ENCODE results near the gene KLK14.

KLK14 gene

GRCh38 chr19:51108066-51108804 is 25.5 kb upstream of the KLK14 start, which contains the start of gene CTU1:
Gene CTU1, minus strand, starts transcription at chr19:51108409. Its CDS starts 3,840 bp downstream, at chr19:51104569.
- H3K27ac ChIP-seq, result peak within 1 kb of the TSS; percentile 79
- TF ChIP-seq, protein P1, sequence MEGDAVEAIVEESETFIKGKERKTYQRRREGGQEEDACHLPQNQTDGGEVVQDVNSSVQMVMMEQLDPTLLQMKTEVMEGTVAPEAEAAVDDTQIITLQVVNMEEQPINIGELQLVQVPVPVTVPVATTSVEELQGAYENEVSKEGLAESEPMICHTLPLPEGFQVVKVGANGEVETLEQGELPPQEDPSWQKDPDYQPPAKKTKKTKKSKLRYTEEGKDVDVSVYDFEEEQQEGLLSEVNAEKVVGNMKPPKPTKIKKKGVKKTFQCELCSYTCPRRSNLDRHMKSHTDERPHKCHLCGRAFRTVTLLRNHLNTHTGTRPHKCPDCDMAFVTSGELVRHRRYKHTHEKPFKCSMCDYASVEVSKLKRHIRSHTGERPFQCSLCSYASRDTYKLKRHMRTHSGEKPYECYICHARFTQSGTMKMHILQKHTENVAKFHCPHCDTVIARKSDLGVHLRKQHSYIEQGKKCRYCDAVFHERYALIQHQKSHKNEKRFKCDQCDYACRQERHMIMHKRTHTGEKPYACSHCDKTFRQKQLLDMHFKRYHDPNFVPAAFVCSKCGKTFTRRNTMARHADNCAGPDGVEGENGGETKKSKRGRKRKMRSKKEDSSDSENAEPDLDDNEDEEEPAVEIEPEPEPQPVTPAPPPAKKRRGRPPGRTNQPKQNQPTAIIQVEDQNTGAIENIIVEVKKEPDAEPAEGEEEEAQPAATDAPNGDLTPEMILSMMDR (conservative IDR thresholded peaks at IDR 0.05), result no peak

- H3K27ac ChIP-seq, result peak overlapping the region; percentile 79
- TF ChIP-seq, protein P1 (conservative IDR thresholded peaks at IDR 0.05), result no peak; the same call in 1 of the 2 replicates
These were observed 24.8 kb upstream of the KLK14 start for GRCh38 chr19:51107406-51108065.

DNA sequence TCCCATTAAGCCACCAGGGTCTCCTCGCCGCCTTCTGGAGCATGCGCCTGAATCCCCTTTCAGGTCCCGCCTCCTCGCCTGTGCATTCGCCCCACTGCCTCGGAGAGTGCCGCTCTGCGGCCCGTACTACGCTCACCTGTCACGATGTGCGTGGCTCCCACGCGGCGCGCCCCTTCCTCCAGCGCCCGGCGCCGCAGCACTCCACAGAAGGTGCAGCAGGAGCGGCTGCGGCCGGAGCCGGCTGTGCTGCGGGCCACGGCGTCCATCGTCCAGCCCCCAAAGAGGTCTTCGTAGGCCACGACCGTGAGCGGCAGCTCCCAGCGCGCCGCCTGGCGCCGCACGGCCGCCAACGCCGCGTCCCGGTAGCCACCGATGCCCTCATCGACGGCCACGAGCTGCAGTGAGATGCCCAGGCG is 21.2 kb upstream of the KLK14 start:
- H3K27ac ChIP-seq, result no peak overlapping the region
- TF ChIP-seq, protein P1 (conservative IDR thresholded peaks at IDR 0.05), result no peak

DNA sequence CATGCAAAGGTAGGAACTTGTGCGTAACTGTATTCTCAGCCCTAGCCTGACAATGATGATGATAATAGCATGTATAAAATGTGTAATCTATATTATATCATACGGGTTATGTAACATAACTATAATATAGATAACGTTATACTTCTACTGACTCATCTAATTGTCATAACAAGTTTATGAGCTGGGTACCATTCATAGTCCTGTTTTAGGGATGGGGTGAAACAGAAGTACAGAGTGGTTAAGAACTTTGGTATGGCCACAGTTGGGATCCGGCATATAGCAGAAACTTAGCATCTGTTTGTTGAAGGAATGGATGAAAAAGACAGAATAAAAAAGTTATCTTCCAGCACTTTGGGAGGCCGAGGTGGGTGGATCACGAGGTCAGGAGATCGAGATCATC is 20.3 kb upstream of the KLK14 start:
- TF ChIP-seq, protein P1 (conservative IDR thresholded peaks at IDR 0.05), result no peak
- H3K27ac ChIP-seq, result no peak overlapping the region

GRCh38 chr19:51101171-51101865 is 18.6 kb upstream of the KLK14 start:
- TF ChIP-seq, protein P1 (conservative IDR thresholded peaks at IDR 0.05), result no peak
- peak overlapping the region; percentile 27 for H3K27ac ChIP-seq

DNA sequence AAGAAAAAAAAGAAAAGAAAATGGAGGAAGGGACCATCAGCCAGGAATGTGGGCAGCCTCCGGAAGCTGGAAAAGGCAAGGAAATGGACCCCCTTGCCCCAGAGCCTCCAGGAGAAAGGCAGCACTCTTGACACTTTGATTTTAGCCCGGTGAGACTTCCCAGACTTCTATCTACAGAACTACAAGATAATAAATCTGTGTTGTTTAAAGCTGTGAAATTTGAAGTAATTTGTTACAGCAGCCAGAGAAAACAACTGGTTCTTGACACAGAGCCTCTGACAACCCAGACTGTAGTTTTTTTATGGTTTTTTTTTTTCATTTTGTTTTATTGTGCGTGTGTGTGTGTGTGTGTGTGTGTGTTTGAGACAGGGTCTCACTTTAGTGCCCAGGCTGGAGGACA is 17.9 kb upstream of the KLK14 start:
- peak overlapping the region; percentile 27; the same call in 1 of the 2 replicates for H3K27ac ChIP-seq
- TF ChIP-seq, protein P1 (conservative IDR thresholded peaks at IDR 0.05), result no peak

DNA sequence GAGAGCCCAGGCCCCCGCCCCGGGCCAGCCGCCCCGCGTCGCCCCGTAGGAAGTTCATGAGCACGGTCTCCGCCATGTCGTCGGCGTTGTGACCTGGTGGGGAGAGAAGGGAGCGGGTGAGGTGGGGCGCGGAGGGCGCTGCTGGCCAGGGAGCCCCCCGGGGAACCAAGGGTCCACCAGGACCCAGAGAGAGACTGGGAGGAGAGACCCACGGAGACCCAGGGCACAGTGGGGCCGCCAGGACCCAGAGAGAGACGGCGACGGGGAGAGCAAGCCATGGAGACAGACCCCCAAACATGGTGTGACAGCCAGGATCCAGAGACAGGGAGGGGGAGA is 16.3 kb upstream of the KLK14 start:
- no peak overlapping the region for H3K27ac ChIP-seq
- TF ChIP-seq, protein P1 (conservative IDR thresholded peaks at IDR 0.05), result no peak

Measured in VCaP (cell line).